GM21367 (cell line): Measurements from ENCODE around the gene EHMT1.

Source experiments
- ATAC-seq: cut with Tn5 transposase; IDR thresholded peaks from one replicate; pipeline ENCODE4 v1.9.1; 2021; ENCODE audit not compliant: unreplicated experiment

EHMT1 gene

DNA sequence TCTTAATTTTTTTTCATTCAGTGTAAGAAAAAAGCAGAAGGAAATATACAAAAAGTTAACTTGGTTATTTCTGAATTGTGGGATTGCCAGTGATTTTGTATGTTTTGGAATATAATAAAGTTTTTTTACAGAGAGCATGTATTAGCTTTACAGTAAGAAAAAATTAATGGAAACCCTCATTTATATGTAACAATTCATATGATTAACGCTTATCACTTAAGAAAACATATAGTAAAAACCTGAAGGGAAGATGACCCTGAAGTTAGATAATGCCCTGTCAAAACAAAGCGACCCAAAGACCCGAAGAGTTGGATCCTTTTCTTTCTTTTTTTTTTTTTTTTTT is 52.4 kb downstream of the EHMT1 start:
- no peak for ATAC-seq

DNA sequence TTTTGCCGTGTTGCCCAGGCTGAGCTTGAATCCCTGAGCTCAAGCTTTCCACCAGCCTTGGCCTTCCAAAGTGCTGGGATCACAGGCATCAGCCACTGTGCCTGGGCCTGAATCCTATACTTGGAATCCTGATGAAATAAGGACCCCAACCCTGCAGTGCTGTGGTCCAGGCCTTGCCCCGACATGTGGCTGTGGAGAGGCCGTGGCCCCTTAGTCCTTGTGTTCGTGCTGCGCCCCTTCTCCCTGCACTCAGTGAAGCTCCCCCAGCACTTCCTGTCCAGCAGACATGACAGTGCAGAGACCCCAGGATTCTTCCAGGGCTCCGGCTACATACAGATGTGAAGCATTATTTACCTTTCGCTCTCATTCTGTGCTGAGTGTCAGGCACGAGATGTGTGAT is 52.9 kb downstream of the EHMT1 start:
- no peak for ATAC-seq

DNA sequence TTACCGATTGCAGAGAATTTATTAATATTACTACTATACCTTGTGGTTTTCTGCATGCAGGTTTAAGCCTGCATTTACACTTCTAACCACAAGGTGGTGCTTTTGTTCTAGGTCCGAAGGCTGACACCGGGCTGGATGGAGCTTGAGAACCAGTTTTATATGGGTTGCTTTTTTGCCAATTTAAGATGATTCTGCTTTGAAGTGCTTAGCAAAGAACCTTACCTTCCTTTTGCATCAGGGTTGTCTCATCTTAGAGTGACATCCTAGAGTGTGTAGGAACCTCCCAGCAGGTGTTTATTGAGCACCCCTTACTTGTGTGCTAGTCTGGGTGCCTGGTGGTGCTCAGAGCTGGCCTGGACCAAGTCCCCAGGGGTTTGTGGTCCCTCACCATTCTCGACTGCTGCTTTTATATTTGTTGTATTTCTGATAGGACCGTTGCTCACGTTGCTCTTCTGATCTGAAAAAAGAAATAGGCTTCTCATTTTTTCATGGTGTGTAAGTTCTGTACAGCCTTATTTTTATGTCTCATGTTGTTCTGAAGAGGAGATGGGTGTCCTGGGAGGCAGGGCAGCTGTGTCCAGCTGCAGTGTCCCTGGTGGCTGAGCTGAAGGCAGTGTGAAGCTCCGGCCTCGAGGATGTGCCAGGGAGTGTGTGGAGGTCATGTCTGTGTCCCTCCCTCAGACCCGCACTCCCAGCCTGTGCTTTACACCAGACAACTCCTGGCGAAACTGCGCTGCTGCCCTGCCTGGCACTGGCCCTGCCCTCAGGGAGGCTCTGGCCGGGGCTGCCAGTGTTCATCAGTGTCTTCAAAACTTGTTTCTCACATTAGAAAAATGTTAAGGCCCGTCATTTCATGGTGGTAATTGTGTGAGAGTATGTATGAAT is 54.3 kb downstream of the EHMT1 start:
- ATAC-seq: peak; percentile 62

DNA sequence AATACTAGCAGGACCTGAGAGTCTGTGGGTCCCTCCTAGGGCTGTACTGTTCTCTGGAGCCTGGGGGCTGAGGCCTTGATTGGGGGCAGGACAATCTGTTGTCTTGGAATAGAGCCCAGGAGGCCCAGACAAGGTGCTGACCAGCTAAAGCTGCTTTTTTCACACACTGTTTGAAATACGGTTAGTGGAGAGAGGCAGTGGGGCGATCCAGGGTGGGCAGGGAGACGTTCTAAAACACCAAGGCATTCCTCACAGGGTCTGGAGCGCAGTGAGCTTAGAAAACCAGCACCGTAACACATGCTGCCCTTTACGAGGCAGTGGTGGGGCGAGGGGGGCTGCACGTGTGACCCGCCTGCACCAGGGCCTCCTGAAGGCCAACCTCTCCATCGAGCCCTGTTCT is 55.1 kb downstream of the EHMT1 start:
- no peak for ATAC-seq

DNA sequence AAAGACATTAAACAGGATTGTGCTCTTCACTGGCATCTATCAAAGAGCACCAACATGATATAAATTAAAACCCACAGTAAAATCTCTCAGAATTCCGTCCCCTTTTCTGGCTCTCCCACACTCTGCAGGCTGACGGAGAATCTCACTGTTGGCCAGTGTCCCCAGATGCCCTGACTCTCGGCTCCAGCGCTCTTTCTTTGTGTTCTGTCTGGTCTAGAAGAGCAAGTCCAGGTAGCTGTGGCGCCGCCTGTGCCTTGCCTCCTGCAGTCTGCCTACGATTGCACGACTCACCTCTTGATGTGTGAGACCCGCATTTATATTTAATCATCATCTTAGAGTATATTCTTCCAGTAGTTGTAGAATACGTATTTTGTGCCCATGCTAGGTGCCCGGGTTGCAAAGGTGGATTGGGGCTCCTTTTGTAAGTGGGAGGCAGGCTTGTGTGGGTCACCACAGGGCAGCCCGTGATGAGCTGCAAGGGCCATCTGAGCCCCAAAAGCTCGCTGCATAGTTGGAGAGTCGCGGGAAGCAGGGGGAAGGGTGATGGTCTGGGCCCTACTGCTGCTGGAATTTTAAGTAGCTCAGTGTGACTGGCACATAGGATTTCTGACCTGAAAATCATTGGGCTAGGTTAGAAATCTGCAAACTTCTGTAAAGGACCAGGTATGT is 55.6 kb downstream of the EHMT1 start:
- no peak for ATAC-seq

DNA sequence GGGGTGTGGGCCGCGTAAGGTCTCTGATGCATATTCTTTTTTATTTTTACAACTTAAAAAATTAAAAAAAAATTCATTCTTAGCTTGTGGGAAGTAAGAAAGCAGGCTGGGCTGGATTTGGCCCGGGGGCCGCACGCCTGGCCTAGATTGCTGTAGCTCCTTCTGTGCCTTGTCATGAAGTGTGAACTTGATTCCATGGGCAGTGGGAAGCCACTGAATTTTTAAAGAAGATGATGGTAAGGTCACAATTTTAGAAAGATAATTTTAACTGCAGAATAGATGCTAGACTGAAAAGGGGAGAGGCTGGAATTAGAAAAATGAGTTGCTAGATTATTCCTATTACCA is 56.1 kb downstream of the EHMT1 start:
- no peak for ATAC-seq

DNA sequence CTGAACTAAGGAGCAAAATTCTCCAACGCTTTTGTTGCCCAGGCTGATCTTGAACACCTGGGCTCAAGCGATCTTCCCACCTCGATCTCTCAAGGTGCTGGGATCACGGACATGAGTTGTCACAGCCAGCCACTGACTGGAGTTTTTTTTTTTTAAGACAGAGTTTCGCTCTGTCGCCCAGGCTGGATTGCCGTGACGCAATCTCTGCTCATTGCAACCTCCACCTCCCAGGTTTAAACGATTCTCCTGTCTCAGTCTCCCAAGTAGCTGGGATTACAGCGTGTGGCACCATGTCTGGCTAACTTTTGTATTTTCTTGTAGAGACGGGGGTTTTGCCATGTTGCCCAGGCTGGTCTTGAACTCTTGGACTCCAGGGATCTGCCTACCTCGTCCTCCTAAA is 58.2 kb downstream of the EHMT1 start:
- no peak for ATAC-seq

DNA sequence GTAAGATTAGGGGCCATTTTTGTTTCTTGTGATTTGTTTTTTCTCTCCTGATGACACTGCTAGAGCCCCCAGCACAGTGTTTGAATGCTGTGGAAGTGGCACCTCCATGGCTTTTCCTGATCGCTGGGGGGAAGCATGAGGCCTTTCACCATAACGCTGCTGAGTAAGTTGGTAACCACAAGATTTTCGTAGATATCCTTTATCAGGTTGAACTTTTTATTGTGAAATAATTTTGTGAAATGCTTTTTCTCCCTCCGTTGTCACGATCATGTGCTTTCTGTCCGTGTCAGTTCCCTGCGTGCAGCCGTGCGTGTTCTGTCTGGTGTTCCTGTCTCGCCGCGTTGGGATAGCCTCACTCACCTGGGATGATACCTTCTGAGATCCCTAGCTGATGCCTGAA is 59.4 kb downstream of the EHMT1 start:
- no peak for ATAC-seq

DNA sequence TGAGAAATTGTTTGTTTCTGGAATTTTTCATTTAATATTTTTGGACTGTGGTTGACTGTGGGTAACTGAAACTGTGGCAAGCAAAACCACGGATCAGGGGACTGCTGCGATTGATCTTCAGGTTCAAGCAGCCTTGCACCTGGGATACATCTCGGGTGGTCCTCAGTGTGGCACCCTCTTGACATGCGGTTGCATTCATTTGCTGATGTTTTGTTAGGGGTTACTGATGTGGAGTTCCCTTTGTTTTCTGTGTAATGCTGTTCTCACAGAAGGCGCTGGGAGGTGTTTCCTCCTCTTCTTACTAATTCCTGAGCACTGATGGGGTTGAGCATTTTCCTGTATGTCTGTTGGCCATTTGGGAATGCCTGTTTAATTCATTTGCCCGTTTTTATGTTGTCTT is 60.4 kb downstream of the EHMT1 start:
- no peak for ATAC-seq

DNA sequence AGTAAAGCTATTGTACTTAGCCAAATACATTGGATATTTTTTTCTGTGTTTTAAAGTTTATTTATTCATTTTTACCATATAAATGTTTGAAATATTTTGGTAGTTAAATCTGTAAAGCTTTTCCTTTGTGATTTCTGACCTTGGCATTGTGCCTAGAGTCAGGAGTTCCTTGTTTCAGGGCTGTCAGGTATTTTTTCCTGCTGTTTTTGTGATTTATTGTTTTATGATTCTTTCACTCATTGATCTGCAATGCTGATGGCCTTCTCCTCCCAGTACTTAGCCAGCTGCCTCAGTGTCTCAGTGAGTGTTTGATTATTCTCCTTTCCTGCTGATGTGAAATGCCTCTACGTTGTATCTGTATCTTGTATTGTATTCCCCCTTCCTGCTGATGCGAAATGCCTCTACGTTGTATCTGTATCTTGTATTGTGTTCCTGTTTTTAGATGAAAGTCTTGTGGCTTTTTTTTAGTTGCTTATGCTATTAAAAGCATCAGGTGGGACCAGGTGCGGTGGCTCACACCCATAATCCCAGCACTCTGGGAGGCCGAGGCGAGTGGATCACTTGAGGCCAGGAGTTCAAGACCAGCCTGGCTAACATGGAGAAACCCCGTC is 61.0 kb downstream of the EHMT1 start:
- no peak for ATAC-seq

DNA sequence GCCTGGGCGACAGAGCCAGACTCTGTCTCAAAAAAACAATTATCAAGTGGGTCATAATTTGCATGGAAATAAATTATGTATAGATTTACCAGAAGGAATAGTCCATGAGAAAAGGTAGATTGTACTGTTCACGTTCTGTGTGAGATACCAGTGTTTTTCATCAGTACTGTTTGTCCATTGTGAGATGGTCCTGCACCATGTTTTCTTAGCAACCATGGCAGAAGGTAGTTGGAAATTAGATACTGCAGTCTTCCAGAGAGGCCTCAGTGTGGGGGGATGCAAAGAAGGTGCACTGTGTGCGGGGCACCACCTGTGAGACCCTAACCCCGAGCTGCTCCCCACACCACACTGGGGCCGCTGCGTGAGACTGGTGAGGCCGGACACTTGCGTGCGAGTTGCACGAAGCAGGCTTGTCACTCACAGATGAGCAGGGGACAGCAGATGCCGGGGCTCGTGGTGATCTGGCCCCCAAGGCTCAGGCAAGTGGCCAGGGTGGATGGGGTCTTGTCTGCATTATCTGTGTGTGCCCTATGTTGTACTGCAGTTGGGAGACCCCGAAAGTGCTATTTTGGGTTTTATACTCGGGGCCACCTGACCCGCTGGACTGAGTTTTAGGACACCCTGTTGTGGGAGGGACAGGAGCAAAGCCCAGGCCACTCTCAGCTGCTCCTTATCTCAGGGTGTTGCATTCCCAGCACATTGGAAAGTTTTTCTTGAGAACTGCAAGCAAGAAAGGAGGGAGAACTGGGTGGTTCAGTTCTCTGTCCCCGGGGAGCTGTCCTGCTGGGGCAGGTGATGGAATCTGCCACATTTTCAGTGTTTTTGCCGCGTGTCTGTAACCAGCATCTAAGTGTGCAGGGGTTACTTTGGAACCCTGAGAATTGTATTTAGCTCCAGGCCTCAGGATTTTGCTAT is 61.9 kb downstream of the EHMT1 start:
- no peak for ATAC-seq

DNA sequence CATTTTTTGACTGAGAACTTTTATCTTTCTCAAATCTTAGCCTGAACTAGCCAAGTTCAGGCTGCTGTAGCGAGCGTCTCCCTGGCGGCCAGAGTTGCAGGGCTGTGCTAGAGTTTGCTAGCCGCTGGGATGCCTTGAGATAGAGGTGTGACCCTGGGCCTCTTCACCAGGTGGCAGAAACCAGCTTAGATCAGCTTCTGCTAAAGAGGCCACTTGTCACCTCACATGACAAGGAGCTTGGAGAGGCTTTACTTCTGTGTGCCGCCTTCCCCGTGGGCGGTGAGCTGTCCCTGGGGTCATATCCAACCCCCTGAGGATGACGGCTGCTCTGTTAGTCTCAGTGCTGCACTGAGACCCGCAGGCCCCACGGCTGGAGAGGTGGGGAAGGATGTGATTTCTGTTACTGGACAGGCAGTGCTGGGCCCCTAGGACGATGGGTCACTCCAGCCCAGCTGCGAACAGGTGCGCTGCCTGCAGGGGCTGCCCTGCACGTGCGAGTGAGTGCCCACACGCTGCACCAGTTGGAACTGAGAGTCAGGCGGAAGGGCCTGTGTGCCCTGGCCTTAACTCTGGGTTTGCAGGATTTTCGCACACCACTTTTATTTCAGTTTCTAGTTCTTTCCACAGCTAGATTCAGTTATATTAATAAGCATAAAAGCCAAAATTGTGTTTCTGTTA is 63.8 kb downstream of the EHMT1 start:
- ATAC-seq: no peak

DNA sequence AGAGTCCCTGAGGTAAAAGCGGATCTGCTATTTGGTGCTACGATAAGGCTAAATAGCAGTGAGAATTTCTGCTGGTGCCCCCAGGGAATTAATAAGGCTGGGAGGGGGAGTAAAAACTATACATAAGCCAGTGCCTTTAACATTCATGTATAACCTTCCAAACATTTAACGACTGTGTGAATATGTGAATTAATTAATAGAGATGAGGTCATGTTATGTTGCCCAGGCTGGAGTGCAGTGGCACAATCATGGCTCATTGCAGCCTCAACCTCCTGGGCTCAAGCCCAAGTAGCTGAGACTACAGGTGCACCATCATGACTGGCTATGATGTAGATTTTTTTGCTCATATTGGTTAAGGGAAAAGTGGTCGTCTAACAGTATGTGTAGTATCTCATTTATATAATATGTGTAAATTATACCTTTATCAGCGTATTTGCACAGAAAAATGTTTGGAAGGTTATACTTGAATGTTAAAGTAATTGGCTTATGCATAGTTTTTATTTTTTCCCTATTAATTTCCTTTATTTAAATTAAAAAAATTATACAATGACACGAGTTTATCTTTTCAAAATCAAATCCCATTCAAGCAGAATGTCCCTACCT is 64.6 kb downstream of the EHMT1 start:
- ATAC-seq: no peak

DNA sequence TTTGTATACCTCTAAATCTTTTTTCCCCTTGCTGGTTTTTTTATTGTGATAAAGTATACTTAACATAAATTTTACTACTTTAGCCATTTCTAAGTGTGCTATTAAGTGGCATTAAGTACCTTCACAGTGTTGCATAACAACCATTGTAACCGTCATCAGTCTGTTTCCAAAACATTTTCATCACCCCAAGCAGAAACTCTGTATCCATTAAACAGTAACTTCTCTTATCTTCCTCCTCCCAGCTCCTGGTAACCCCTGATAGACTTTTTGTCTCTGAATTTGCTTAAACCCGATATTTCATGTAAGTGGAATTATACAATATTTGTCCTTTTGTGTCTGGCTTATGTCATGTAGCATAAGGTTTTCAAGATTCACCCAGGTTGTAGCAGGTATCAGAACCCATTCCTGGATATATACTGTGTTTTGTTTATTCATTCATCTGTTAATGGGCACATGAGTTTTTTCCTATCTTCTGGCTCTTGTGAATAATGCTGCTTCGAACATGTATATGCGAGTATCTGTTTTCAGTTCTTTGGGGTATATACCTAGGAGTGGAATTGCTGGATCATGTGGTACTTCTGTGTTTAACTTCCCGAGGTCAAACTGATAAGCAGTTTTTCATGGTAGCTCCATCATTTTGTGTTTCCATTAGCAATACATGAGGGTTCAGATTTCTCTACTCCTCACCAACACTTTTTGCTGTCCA is 66.4 kb downstream of the EHMT1 start:
- no peak for ATAC-seq

DNA sequence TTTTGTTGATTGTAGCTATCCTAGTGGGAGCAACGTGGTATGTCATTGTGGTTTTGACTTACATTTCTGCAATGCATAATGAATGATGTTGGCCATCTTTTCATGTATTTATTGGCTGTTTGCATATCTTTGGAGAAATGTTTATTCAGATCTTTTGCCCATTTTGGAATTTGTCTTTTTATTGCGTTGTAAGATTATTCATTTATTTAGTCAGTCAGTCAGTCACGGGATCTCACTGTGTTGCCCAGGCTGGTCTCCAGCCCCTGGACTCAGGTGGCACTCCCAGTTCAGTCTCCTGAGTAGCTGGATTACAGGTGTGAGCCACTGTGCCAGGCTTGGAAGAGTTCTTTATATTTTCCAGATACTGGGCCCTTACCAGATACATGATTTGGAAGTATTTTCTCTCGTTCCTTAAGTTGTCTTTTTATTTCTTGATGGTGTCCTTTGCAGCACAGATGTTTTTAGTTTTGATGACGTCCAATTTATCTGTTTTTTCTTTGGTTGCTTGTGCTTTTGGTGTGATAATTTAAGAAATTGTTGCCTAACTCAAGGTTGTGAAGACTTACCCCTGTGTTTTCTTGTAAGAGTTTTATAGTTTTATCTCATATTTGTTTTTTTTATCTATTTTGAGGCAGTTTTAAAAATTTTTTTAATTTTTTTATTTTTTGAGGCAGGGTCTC is 67.1 kb downstream of the EHMT1 start:
- ATAC-seq: no peak

DNA sequence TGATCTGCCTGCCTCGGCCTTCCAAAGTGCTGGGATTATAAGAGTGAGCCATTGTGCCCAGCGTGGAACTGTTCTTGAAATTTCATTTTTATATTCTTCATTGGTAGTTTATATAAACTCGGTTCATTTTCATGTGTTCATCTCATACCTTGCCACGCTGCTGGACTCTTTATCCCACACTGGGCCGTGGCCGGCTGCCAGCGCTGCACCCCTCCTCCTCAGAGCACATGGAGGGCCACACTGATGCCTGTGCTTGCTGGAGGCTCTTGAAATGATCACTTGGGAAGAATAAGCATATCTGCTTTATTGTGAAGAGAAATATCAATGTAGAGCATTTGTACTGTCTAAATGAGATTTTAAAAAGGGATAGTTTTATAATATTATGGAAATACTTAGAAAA is 69.5 kb downstream of the EHMT1 start:
- no peak for ATAC-seq

DNA sequence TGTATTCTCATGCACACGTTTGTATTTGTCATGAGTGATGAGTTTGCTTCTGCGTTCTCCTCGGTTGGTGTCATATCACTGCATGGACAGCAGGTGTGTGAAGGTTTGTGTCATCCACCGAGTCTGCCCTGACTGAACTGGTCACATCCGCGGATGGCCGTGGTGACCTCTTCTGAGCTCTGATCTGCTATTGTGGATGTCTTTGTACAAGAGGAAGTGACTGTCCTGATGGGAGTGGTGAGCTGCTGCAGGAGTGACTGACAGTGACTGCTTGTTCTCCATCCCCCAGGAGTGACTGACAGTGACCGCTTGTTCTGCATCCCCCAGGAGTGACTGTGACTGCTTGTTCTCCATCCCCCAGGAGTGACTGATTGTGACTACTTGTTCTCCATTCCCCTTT is 69.9 kb downstream of the EHMT1 start:
- ATAC-seq: no peak

DNA sequence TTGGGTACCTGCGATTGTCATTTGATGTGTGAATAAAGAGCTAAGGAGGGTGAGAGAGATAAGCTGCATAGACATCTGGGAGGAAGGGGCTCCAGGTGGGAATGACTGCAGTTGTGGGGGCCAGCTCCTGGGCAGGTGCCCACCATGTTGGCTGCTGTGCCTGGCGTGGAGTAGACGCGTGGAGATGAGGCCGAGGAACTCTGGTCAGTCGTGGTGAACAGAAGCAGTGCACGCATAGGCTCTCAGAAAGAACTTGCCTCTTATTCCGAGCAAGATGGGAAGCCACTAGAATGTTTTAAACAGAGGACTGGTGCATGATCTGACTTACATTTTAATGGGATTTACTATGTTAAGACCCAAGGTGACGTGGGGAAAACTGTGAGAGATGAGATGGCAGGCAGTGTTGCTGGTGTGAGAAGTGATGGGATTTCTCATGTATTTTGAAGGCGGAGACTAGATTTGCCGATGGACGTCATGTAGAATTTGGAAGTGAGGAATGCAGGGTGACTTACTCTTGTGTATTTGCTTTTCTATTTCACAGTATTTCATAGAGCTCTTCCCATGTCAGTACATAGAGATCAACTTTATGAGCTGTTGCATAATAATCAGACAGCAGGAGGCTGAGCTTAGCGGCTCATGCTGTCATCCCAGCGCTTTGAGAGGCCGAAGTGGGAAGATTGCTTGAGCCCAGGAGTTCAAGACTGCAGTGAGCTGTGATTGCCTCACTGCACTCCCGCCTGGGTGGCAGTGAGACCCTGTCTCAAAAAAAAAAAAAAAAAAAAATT is 71.1 kb downstream of the EHMT1 start:
- ATAC-seq: no peak
